Measurements from ENCODE around the gene HACE1.

Gene HACE1

DNA sequence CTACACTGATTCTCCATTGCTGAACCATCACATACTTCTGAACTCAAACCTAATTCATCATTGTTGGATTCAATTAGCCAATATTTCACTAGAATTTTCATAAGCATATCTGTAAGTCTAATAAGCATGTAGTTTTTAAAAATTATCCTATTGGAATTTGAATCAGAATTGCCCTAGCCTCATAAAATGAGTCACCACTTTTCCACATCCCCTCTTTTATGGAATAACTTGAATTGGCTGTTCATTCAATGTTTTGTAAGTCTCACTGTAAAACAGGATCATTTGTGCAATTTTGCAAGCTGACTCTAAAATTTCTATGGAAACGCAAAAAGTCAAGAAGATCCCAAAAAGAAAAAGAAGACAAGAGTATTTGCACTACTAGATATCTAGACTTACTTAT, 141.0 kb downstream of the HACE1 start:
- Histone ChIP-seq H3K27me3 (ENCODE audit: insufficient read depth, low read length, poor library complexity, severe bottlenecking) (no peaks in the 10 kb centered on the region), H2AFZ (ENCODE audit: low read length) (no peak overlapping the region), H3K9me3 (ENCODE audit: insufficient read depth, low read depth, low read length) (no peaks in the 10 kb centered on the region), H3K4me3 (ENCODE audit: low read length, poor library complexity, severe bottlenecking) (no peak overlapping the region), H3K36me3 (ENCODE audit: insufficient read depth, low read length) (no peaks in the 10 kb centered on the region), H3K4me1 (ENCODE audit: insufficient read depth, low read length, poor library complexity, severe bottlenecking) (peaks cover 9% of the 10 kb centered on the region), H3K9me2 (replicated peaks; ENCODE audit: low read depth, low read length) (no peaks in the 10 kb centered on the region), H3K9ac (ENCODE audit: low read depth, low read length, poor library complexity, severe bottlenecking) (no peak overlapping the region), H3K79me2 (ENCODE audit: insufficient read depth, low read length) (no peaks in the 10 kb centered on the region), H3F3A (ENCODE audit: low read depth) (no peaks in the 10 kb centered on the region), H4K20me1 (ENCODE audit: insufficient read depth, low read length, poor library complexity, severe bottlenecking) (no peaks in the 10 kb centered on the region), H3K4me2 (ENCODE audit: low read depth, low read length, poor library complexity, severe bottlenecking) (no peak overlapping the region)
- TF ChIP-seq, protein P1, sequence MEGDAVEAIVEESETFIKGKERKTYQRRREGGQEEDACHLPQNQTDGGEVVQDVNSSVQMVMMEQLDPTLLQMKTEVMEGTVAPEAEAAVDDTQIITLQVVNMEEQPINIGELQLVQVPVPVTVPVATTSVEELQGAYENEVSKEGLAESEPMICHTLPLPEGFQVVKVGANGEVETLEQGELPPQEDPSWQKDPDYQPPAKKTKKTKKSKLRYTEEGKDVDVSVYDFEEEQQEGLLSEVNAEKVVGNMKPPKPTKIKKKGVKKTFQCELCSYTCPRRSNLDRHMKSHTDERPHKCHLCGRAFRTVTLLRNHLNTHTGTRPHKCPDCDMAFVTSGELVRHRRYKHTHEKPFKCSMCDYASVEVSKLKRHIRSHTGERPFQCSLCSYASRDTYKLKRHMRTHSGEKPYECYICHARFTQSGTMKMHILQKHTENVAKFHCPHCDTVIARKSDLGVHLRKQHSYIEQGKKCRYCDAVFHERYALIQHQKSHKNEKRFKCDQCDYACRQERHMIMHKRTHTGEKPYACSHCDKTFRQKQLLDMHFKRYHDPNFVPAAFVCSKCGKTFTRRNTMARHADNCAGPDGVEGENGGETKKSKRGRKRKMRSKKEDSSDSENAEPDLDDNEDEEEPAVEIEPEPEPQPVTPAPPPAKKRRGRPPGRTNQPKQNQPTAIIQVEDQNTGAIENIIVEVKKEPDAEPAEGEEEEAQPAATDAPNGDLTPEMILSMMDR (conservative IDR thresholded peaks at IDR 0.05; ENCODE audit: low read length): no peak
- no peak for TF ChIP-seq EZH2phosphoT487 (IDR thresholded peaks at IDR 0.05; ENCODE audit: borderline replicate concordance)

DNA sequence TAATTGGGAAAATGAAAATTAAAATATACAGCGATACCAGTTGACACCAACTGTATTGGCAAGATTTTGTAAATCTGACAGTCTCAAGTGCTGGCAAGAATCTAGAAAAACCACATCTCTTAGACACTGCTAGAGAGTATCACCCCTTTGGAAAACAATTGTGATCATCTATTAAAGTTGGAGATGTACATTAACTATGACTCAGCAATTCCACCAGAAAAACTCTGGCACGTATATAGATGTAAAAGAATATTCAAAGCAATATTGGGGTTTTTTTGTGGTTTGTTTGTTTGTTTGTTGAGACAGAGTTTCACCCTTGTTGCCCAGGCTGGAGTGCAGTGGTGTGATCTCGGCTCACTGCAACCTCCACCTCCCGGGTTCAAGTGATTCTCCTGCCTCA, 142.9 kb downstream of the HACE1 start:
- no peak for TF ChIP-seq EZH2phosphoT487 (IDR thresholded peaks at IDR 0.05; ENCODE audit: borderline replicate concordance)
- TF ChIP-seq, protein P1 (conservative IDR thresholded peaks at IDR 0.05; ENCODE audit: low read length): no peak
- H2AFZ ChIP-seq (ENCODE audit: low read length): no peak overlapping the region
- no peak overlapping the region for H3K9ac ChIP-seq (ENCODE audit: low read depth, low read length, poor library complexity, severe bottlenecking)
- H3K36me3 ChIP-seq (ENCODE audit: insufficient read depth, low read length): no peaks in the 10 kb centered on the region
- no peak overlapping the region for H3K4me2 ChIP-seq (ENCODE audit: low read depth, low read length, poor library complexity, severe bottlenecking)
- H3K4me3 ChIP-seq (ENCODE audit: low read length, poor library complexity, severe bottlenecking): no peak overlapping the region
- H3K79me2 ChIP-seq (ENCODE audit: insufficient read depth, low read length): no peaks in the 10 kb centered on the region
- H3K27me3 ChIP-seq (ENCODE audit: insufficient read depth, low read length, poor library complexity, severe bottlenecking): no peaks in the 10 kb centered on the region
- H3K4me1 ChIP-seq (ENCODE audit: insufficient read depth, low read length, poor library complexity, severe bottlenecking): no peaks in the 10 kb centered on the region
- no peaks in the 10 kb centered on the region for H3K9me3 ChIP-seq (ENCODE audit: insufficient read depth, low read depth, low read length)
- no peaks in the 10 kb centered on the region for H3F3A ChIP-seq (ENCODE audit: low read depth)
- no peaks in the 10 kb centered on the region for H4K20me1 ChIP-seq (ENCODE audit: insufficient read depth, low read length, poor library complexity, severe bottlenecking)
- H3K9me2 ChIP-seq (replicated peaks; ENCODE audit: low read depth, low read length): no peaks in the 10 kb centered on the region

DNA sequence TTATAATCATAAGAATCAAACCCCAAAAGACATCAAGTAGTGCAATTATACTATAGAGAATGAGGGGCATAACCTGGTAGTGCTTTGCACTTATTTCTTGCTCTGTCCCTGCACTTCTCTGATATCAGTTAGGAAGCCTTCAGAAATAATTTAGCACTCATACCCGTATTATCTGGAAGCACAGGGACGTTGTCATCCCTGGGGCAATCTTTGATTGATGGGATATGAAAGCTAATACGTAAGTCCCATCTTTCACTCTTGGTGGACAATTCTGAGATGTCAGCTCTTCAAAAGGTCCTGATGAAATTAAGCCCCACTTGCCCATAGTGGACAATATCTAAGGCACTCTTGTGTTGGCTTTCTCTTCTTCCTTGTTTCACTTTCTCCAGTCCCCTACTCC, 144.9 kb downstream of the HACE1 start:
- Histone ChIP-seq H3K9me3 (ENCODE audit: insufficient read depth, low read depth, low read length) (no peaks in the 10 kb centered on the region), H4K20me1 (ENCODE audit: insufficient read depth, low read length, poor library complexity, severe bottlenecking) (no peaks in the 10 kb centered on the region), H2AFZ (ENCODE audit: low read length) (no peak overlapping the region), H3K4me2 (ENCODE audit: low read depth, low read length, poor library complexity, severe bottlenecking) (no peak overlapping the region), H3K4me1 (ENCODE audit: insufficient read depth, low read length, poor library complexity, severe bottlenecking) (no peaks in the 10 kb centered on the region), H3K9ac (ENCODE audit: low read depth, low read length, poor library complexity, severe bottlenecking) (no peak overlapping the region), H3F3A (ENCODE audit: low read depth) (no peaks in the 10 kb centered on the region), H3K4me3 (ENCODE audit: low read length, poor library complexity, severe bottlenecking) (no peak overlapping the region), H3K9me2 (replicated peaks; ENCODE audit: low read depth, low read length) (no peaks in the 10 kb centered on the region), H3K27me3 (ENCODE audit: insufficient read depth, low read length, poor library complexity, severe bottlenecking) (no peaks in the 10 kb centered on the region), H3K79me2 (ENCODE audit: insufficient read depth, low read length) (no peaks in the 10 kb centered on the region), H3K36me3 (ENCODE audit: insufficient read depth, low read length) (no peaks in the 10 kb centered on the region)
- TF ChIP-seq, protein P1 (conservative IDR thresholded peaks at IDR 0.05; ENCODE audit: low read length): no peak
- no peak for TF ChIP-seq EZH2phosphoT487 (IDR thresholded peaks at IDR 0.05; ENCODE audit: borderline replicate concordance)

Data from Loucy (cell line).